SU-DHL-6 (cell line): Measurements from ENCODE around the gene RABL6.
A peak's percentile ranks its signal among the peaks of the same experiment; 100 is the strongest.
"Not testable (repeated sequence)": the region's sequence is repeated elsewhere in the genome, so short reads cannot be mapped to it uniquely, and the experiment has no call there.

Experiments used
- H2AFZ ChIP-seq: fragments of 200-600 bp; sonication (generic); 2 replicates; pipeline ENCODE4 v1.6.1; 2014; ENCODE audit warnings: low read depth, mild to moderate bottlenecking, moderate library complexity, mixed read lengths, antibody characterized with exemption, low read length; ENCODE audit not compliant: severe bottlenecking
- H3F3A ChIP-seq: fragments of 200-600 bp; shearing (Covaris generic); 2 replicates; pipeline ENCODE4 v1.6.0; 2016; ENCODE audit warnings: antibody characterized with exemption, mild to moderate bottlenecking; ENCODE audit not compliant: insufficient read depth
- H3K27ac ChIP-seq: fragments of 200-600 bp; sonication (generic); 2 replicates; pipeline ENCODE4 v1.5.1; 2016; ENCODE audit warnings: low read depth, mild to moderate bottlenecking, low read length, moderate library complexity, mixed read lengths
- H3K27me3 ChIP-seq: fragments of 200-600 bp; sonication (generic), shearing (Covaris generic); 2 replicates; pipeline ENCODE4 v1.6.0; 2014; ENCODE audit warnings: mild to moderate bottlenecking, low read length
- H3K36me3 ChIP-seq: fragments of 200-600 bp; sonication (generic); 2 replicates; pipeline ENCODE4 v1.6.1; 2014; ENCODE audit warnings: mild to moderate bottlenecking, low read length, mixed read lengths
- H3K4me2 ChIP-seq: fragments of 300-600, 200-600 bp; shearing (Covaris generic), sonication (generic); 2 replicates; pipeline ENCODE4 v1.6.0; 2014; ENCODE audit warnings: low read length, low read depth, mild to moderate bottlenecking; ENCODE audit not compliant: poor library complexity, severe bottlenecking
- H3K4me3 ChIP-seq: fragments of 200-600 bp; sonication (generic); 2 replicates; pipeline ENCODE4 v1.5.1; 2014; ENCODE audit warnings: antibody characterized with exemption, low read length, mild to moderate bottlenecking, mixed read lengths; ENCODE audit not compliant: insufficient read depth, poor library complexity, severe bottlenecking
- H3K79me2 ChIP-seq: fragments of 200-600 bp; sonication (generic); 2 replicates; pipeline ENCODE4 v1.6.1; 2014; ENCODE audit warnings: mild to moderate bottlenecking, low read length, moderate library complexity; ENCODE audit not compliant: insufficient read depth
- H3K9ac ChIP-seq: fragments of 200-600 bp; sonication (generic); 2 replicates; pipeline ENCODE4 v1.7.0; 2014; ENCODE audit warnings: mild to moderate bottlenecking, low read length
- H3K9me2 ChIP-seq: fragments of 200-600 bp; sonication (generic); replicated peaks from 2 replicates; pipeline ENCODE4 v1.6.1; 2014; ENCODE audit warnings: low read length; ENCODE audit not compliant: insufficient read depth
- H3K9me3 ChIP-seq: fragments of 200-600 bp; sonication (generic); 2 replicates; pipeline ENCODE4 v1.6.1; 2014; ENCODE audit warnings: low read length, mixed read lengths; ENCODE audit not compliant: insufficient read depth
- H4K20me1 ChIP-seq: fragments of 200-600 bp; sonication (generic); 2 replicates; pipeline ENCODE4 v1.6.1; 2014; ENCODE audit warnings: low read depth, mild to moderate bottlenecking, antibody characterized with exemption, low read length, moderate library complexity, mixed read lengths
- EZH2phosphoT487 ChIP-seq: fragments of 200-600 bp; sonication (generic), shearing (Covaris generic); conservative IDR thresholded peaks from 2 replicates; pipeline ENCODE4 v1.6.1; 2018; ENCODE audit warnings: mild to moderate bottlenecking, antibody characterized with exemption, low read length, moderate library complexity, mixed read lengths
- TF ChIP-seq, protein P1 (sequence below): fragments of 200-600 bp; sonication (generic); IDR thresholded peaks from one replicate; pipeline ENCODE4 v1.5.1; 2017; ENCODE audit warnings: antibody characterized with exemption, mild to moderate bottlenecking, low read length, moderate library complexity; ENCODE audit not compliant: insufficient read depth, poor library complexity, severe bottlenecking

RABL6 gene

DNA sequence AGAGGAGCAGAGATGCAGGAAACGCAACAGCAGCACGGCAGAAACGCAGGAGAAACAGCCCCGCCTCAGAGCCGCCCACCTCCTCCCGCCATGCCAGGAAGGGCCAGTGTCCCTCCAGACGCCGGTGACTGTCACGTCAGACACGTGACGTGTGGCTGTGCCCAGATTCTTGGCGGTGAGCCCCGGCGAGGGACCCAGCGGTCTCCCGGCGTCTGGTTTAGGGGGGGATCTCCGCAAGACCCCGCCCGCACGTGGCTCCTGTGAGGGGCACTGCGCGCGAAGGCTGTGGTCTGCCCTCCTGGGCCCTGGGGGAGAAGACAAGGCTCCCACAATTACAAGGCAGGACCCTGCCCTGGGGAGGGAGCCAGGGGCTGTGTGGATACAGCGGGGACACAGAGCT lies 47.3 kb upstream of the RABL6 start:
- no peak overlapping the region for H3K4me3 ChIP-seq
- no peaks in the 10 kb centered on the region for H3F3A ChIP-seq

DNA sequence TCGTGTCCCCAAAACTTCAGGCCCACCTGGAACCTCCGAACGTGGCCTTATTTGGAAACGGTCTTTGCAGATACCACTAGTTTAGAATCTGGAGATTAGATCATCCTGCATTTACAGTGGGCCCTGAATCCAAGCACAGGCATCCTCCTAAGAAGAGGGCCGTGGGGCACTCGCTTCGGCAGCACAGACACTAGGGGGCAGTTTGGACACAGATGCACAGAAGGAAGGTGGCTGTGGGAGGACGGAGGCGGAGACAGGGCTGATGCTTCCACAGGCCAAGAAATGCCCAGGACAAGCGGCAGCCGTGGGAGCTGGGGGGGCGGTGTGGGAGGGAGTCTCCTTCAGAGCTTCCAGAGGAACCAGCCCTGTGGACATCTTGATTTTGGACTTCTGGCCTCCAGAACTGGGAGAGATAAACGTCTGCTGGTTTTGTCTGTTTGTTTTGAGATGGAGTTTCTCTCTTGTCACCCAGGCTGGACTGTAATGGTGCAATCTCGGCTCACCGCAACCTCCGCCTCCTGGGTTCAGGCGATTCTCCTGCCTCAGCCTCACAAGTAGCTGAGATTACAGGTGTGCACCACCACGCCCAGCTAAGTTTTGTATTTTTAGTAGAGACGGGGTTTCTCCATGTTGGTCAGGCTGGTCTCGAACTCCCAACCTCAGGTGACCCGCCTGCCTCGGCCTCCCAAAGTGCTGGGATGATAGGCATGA lies 46.8 kb upstream of the RABL6 start:
- not testable (repeated sequence) for H3K27ac ChIP-seq, H3F3A ChIP-seq, H3K9me3 ChIP-seq, H2AFZ ChIP-seq, H3K36me3 ChIP-seq, H3K79me2 ChIP-seq, H3K9ac ChIP-seq, H3K27me3 ChIP-seq, H3K9me2 ChIP-seq, H4K20me1 ChIP-seq, H3K4me2 ChIP-seq, H3K4me3 ChIP-seq
- TF ChIP-seq, protein P1, sequence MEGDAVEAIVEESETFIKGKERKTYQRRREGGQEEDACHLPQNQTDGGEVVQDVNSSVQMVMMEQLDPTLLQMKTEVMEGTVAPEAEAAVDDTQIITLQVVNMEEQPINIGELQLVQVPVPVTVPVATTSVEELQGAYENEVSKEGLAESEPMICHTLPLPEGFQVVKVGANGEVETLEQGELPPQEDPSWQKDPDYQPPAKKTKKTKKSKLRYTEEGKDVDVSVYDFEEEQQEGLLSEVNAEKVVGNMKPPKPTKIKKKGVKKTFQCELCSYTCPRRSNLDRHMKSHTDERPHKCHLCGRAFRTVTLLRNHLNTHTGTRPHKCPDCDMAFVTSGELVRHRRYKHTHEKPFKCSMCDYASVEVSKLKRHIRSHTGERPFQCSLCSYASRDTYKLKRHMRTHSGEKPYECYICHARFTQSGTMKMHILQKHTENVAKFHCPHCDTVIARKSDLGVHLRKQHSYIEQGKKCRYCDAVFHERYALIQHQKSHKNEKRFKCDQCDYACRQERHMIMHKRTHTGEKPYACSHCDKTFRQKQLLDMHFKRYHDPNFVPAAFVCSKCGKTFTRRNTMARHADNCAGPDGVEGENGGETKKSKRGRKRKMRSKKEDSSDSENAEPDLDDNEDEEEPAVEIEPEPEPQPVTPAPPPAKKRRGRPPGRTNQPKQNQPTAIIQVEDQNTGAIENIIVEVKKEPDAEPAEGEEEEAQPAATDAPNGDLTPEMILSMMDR = peak; percentile 67

More for the DNA sequence above, 47.3 kb upstream of the RABL6 start:
- Histone ChIP-seq H3K9me2 (no peaks in the 10 kb centered on the region), H3K9me3 (no peaks in the 10 kb centered on the region), H3K27me3 (no peaks in the 10 kb centered on the region), H3K36me3 (no peaks in the 10 kb centered on the region), H4K20me1 (no peaks in the 10 kb centered on the region), H2AFZ (no peak overlapping the region), H3K9ac (no peak overlapping the region), H3K79me2 (no peaks in the 10 kb centered on the region), H3K27ac (no peak overlapping the region), H3K4me2 (no peak overlapping the region)
- TF ChIP-seq, protein P1 = no peak

DNA sequence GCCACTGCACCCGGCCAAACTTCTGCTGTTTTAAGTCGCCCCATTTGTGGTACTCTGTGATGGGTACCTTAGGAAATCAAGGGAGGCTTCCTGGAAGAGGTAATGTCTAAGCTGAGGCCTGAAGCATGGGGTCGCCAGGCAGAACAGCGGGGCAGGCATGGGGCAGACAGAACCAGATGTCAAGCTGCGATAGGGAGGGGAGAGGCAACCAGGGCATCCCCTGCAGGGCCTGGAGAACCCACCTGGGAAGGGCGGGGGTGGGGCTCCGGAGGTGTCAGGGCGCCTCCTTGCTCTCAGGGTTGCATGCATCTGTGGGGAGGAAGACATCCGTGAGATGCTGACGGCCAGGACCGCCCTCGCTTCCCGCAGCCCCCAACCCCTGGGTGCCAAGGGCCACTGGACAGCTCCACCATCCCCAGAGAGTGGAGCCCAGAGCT lies 46.2 kb upstream of the RABL6 start:
- Histone ChIP-seq H4K20me1 (no peaks in the 10 kb centered on the region), H3K27me3 (no peaks in the 10 kb centered on the region), H3K9ac (no peak overlapping the region), H3F3A (no peaks in the 10 kb centered on the region), H3K36me3 (no peaks in the 10 kb centered on the region), H3K9me3 (no peaks in the 10 kb centered on the region), H3K27ac (no peak overlapping the region), H3K4me2 (no peak overlapping the region), H3K4me3 (no peak overlapping the region), H2AFZ (no peak overlapping the region), H3K79me2 (no peaks in the 10 kb centered on the region), H3K9me2 (no peaks in the 10 kb centered on the region)
- TF ChIP-seq, protein P1 = no peak
- TF ChIP-seq EZH2phosphoT487 = no peak
